ENCODE results near the gene TMEM184B. TPM values are rescaled to one million over a fixed set of nuclear protein-coding genes. Genes with fewer than 3 reads are reported as not detected.

The TMEM184B gene
- total and polyA plus RNA-seq, 2 experiments from 2014 or later: 42.2 to 95.1 TPM

GRCh38 chr22:38258895-38259294 lies 13.9 kb downstream of the TMEM184B start (continued):
- no peak for TF ChIP-seq ZNF462 (CRISPR knock-in tag; IDR thresholded peaks at IDR 0.05)
- no peak for TF ChIP-seq ZNF331 (CRISPR knock-in tag; IDR thresholded peaks at IDR 0.05; ENCODE audit: low read depth)

- H4K20me1 ChIP-seq (replicated peaks; ENCODE audit: insufficient read depth): peaks cover 42% of the 10 kb centered on the region
- peaks cover 100% of the 10 kb centered on the region for H3K79me2 ChIP-seq (replicated peaks; ENCODE audit: insufficient read depth)
- H3K27ac ChIP-seq (ENCODE audit: low read depth): peak overlapping the region; percentile 62; the same call in 1 of the 2 replicates
- no peaks in the 10 kb centered on the region for H3K36me3 ChIP-seq (ENCODE audit: insufficient read depth)
- no peak overlapping the region for H2AFZ ChIP-seq
- H3K9me2 ChIP-seq (ENCODE audit: insufficient read depth): no peaks in the 10 kb centered on the region
- no peak overlapping the region for H3K4me3 ChIP-seq
- H3K27ac Mint-ChIP-seq: no peak overlapping the region
- no peaks in the 10 kb centered on the region for H3K27me3 ChIP-seq (ENCODE audit: insufficient read depth)
- DNase-seq (ENCODE audit: low spot score) (peak; percentile 45), ATAC-seq (peak; percentile 51)
- 0 out of 3 replicates have a peak, but pooled peaks cover 2% of the 10 kb centered on the region for H3K36me3 Mint-ChIP-seq (ENCODE audit: low read depth)
- no peaks in the 10 kb centered on the region for H3K9me3 Mint-ChIP-seq
- 0 out of 2 replicates have a peak, but pooled peaks cover 13% of the 10 kb centered on the region for H3F3A ChIP-seq (replicated peaks; ENCODE audit: low read depth)
- peaks cover 34% of the 10 kb centered on the region for H3K4me1 Mint-ChIP-seq
- no peak overlapping the region for H3K4me3 Mint-ChIP-seq
- H3K4me1 ChIP-seq (ENCODE audit: insufficient read depth): peaks cover 23% of the 10 kb centered on the region
- H3K4me2 ChIP-seq: no peak overlapping the region
- H3K27me3 Mint-ChIP-seq (ENCODE audit: insufficient read depth, low read depth, poor library complexity): peaks cover 6% of the 10 kb centered on the region
- no peak for TF ChIP-seq CTCF (conservative IDR thresholded peaks at IDR 0.05; ENCODE audit: low read depth in 2 of 2)
- no peak for TF ChIP-seq CREB1 (CRISPR knock-in tag; IDR thresholded peaks at IDR 0.05; ENCODE audit: low read depth)
- no peak for TF ChIP-seq JUNB (IDR thresholded peaks at IDR 0.05; ENCODE audit: unreplicated experiment)
- no peak for TF ChIP-seq ZNF462 (CRISPR knock-in tag; IDR thresholded peaks at IDR 0.05)
- no peak for TF ChIP-seq NANOG (IDR thresholded peaks at IDR 0.05; ENCODE audit: borderline replicate concordance)
- no peak for TF ChIP-seq EZH2phosphoT487 (IDR thresholded peaks at IDR 0.05; ENCODE audit: unreplicated experiment)
These were observed 15.1 kb downstream of the TMEM184B start for GRCh38 chr22:38257650-38258250.

Measured in GM23338 (cell line).